ENCODE data around the gene SUN3. TPM values are rescaled to one million over a fixed set of nuclear protein-coding genes. Genes with fewer than 3 reads are reported as not detected.

The SUN3 gene
- total and polyA plus RNA-seq, 9 of the 15 experiments (the other 6 are each of a cell fraction or from before 2014, with no cell fraction given) = 0.04 to 0.06 TPM; not detected in 7

DNA sequence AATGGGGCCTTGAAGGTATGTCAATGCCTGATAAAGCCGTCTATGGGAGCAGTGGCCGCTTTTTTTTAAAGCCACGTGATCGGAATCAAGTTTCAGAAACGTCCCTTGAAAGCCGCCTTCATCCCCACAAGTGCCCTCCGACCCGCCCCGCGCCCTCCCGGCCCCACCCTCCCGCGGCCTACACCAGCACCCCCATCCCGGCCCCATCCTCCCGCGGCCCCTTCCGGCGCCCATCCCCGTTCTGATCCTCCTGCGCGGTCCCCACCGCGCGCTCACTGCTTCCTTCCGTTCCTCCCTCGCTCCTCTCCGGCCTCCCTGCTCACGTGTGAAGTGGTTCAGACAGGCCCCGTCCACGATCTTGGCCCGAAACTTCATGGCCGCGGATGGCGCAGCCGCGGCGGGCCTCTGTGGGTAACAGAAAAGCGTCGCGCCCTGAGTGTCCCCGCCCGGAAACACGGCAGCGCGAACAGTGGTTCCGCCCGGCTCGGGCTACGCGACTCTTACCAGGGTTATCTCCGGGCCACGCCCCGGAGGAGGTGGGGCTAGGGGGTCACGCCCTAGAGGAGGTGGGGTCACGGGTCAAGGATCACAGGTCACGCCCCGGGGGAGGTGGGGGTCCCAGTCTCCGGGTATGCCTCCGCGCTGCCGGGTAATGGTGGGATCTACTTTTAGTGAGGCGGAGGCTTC, 49.6 kb downstream of the SUN3 start, which contains the start of gene HUS1 (continued):
- TF ChIP-seq, protein P1, sequence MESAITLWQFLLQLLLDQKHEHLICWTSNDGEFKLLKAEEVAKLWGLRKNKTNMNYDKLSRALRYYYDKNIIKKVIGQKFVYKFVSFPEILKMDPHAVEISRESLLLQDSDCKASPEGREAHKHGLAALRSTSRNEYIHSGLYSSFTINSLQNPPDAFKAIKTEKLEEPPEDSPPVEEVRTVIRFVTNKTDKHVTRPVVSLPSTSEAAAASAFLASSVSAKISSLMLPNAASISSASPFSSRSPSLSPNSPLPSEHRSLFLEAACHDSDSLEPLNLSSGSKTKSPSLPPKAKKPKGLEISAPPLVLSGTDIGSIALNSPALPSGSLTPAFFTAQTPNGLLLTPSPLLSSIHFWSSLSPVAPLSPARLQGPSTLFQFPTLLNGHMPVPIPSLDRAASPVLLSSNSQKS (CRISPR knock-in tag; IDR thresholded peaks at IDR 0.05) = no peak
- TF ChIP-seq PCBP1 (IDR thresholded peaks at IDR 0.05; ENCODE audit: low read depth, low read length, poor library complexity, severe bottlenecking) = peak; percentile 87
- TF ChIP-seq, protein P2, sequence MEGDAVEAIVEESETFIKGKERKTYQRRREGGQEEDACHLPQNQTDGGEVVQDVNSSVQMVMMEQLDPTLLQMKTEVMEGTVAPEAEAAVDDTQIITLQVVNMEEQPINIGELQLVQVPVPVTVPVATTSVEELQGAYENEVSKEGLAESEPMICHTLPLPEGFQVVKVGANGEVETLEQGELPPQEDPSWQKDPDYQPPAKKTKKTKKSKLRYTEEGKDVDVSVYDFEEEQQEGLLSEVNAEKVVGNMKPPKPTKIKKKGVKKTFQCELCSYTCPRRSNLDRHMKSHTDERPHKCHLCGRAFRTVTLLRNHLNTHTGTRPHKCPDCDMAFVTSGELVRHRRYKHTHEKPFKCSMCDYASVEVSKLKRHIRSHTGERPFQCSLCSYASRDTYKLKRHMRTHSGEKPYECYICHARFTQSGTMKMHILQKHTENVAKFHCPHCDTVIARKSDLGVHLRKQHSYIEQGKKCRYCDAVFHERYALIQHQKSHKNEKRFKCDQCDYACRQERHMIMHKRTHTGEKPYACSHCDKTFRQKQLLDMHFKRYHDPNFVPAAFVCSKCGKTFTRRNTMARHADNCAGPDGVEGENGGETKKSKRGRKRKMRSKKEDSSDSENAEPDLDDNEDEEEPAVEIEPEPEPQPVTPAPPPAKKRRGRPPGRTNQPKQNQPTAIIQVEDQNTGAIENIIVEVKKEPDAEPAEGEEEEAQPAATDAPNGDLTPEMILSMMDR (IDR thresholded peaks at IDR 0.05 in 2 of 3, conservative IDR thresholded peaks at IDR 0.05 in 1 of 3; ENCODE audit: insufficient read depth in 2 of 3, low read depth in 1 of 3, low read length in 3 of 3) = no peak
- TF ChIP-seq, protein P3, sequence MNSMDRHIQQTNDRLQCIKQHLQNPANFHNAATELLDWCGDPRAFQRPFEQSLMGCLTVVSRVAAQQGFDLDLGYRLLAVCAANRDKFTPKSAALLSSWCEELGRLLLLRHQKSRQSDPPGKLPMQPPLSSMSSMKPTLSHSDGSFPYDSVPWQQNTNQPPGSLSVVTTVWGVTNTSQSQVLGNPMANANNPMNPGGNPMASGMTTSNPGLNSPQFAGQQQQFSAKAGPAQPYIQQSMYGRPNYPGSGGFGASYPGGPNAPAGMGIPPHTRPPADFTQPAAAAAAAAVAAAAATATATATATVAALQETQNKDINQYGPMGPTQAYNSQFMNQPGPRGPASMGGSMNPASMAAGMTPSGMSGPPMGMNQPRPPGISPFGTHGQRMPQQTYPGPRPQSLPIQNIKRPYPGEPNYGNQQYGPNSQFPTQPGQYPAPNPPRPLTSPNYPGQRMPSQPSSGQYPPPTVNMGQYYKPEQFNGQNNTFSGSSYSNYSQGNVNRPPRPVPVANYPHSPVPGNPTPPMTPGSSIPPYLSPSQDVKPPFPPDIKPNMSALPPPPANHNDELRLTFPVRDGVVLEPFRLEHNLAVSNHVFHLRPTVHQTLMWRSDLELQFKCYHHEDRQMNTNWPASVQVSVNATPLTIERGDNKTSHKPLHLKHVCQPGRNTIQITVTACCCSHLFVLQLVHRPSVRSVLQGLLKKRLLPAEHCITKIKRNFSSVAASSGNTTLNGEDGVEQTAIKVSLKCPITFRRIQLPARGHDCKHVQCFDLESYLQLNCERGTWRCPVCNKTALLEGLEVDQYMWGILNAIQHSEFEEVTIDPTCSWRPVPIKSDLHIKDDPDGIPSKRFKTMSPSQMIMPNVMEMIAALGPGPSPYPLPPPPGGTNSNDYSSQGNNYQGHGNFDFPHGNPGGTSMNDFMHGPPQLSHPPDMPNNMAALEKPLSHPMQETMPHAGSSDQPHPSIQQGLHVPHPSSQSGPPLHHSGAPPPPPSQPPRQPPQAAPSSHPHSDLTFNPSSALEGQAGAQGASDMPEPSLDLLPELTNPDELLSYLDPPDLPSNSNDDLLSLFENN (IDR thresholded peaks at IDR 0.05; ENCODE audit: low read depth in 2 of 2, low read length in 2 of 2) = 0 out of 4 replicates have a peak, but pooled peaks of 1 of the 2 experiments have one; percentile 8
- peak; percentile 97 for TF ChIP-seq PHF20 (IDR thresholded peaks at IDR 0.05; ENCODE audit: partially characterized antibody)
- TF ChIP-seq BCOR (IDR thresholded peaks at IDR 0.05) = no peak
- TF ChIP-seq, protein P4, sequence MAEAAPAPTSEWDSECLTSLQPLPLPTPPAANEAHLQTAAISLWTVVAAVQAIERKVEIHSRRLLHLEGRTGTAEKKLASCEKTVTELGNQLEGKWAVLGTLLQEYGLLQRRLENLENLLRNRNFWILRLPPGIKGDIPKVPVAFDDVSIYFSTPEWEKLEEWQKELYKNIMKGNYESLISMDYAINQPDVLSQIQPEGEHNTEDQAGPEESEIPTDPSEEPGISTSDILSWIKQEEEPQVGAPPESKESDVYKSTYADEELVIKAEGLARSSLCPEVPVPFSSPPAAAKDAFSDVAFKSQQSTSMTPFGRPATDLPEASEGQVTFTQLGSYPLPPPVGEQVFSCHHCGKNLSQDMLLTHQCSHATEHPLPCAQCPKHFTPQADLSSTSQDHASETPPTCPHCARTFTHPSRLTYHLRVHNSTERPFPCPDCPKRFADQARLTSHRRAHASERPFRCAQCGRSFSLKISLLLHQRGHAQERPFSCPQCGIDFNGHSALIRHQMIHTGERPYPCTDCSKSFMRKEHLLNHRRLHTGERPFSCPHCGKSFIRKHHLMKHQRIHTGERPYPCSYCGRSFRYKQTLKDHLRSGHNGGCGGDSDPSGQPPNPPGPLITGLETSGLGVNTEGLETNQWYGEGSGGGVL (CRISPR knock-in tag; IDR thresholded peaks at IDR 0.05) = no peak
- TF ChIP-seq, protein P5, sequence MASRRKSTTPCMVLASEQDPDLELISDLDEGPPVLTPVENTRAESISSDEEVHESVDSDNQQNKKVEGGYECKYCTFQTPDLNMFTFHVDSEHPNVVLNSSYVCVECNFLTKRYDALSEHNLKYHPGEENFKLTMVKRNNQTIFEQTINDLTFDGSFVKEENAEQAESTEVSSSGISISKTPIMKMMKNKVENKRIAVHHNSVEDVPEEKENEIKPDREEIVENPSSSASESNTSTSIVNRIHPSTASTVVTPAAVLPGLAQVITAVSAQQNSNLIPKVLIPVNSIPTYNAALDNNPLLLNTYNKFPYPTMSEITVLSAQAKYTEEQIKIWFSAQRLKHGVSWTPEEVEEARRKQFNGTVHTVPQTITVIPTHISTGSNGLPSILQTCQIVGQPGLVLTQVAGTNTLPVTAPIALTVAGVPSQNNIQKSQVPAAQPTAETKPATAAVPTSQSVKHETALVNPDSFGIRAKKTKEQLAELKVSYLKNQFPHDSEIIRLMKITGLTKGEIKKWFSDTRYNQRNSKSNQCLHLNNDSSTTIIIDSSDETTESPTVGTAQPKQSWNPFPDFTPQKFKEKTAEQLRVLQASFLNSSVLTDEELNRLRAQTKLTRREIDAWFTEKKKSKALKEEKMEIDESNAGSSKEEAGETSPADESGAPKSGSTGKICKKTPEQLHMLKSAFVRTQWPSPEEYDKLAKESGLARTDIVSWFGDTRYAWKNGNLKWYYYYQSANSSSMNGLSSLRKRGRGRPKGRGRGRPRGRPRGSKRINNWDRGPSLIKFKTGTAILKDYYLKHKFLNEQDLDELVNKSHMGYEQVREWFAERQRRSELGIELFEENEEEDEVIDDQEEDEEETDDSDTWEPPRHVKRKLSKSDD (conservative IDR thresholded peaks at IDR 0.05; ENCODE audit: low read length) = peak; percentile 47; the same call in 1 of the 2 replicates
- TF ChIP-seq, protein P6, sequence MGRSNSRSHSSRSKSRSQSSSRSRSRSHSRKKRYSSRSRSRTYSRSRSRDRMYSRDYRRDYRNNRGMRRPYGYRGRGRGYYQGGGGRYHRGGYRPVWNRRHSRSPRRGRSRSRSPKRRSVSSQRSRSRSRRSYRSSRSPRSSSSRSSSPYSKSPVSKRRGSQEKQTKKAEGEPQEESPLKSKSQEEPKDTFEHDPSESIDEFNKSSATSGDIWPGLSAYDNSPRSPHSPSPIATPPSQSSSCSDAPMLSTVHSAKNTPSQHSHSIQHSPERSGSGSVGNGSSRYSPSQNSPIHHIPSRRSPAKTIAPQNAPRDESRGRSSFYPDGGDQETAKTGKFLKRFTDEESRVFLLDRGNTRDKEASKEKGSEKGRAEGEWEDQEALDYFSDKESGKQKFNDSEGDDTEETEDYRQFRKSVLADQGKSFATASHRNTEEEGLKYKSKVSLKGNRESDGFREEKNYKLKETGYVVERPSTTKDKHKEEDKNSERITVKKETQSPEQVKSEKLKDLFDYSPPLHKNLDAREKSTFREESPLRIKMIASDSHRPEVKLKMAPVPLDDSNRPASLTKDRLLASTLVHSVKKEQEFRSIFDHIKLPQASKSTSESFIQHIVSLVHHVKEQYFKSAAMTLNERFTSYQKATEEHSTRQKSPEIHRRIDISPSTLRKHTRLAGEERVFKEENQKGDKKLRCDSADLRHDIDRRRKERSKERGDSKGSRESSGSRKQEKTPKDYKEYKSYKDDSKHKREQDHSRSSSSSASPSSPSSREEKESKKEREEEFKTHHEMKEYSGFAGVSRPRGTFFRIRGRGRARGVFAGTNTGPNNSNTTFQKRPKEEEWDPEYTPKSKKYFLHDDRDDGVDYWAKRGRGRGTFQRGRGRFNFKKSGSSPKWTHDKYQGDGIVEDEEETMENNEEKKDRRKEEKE (IDR thresholded peaks at IDR 0.05; ENCODE audit: borderline replicate concordance in 1 of 2, control insufficient read depth in 1 of 2, low read depth in 2 of 2, low read length in 1 of 2) = peak in 1 of 2 experiments; percentile 94; a peak in 2 of 4 replicates
